Fibroblast of lung (primary cell): Measurements from ENCODE around the gene GHDC. TPM values are rescaled to one million over a fixed set of nuclear protein-coding genes. Genes with fewer than 3 reads are reported as not detected.

Source experiments
- DNase-seq, 2 donors: peaks; one replicate each; pipeline versions ENCODE4 v3.0.0 to v3.0.0-alpha.2; 2010; ENCODE audit warnings: low read depth in 2 of 2
- H2AFZ ChIP-seq: 2 replicates; pipeline ENCODE4 v1.5.1; 2012; ENCODE audit warnings: low read length, control low read depth, inconsistent platforms
- H3K27ac ChIP-seq: 2 replicates; pipeline ENCODE4 v1.5.1; 2011; ENCODE audit warnings: low read length, control low read depth; ENCODE audit not compliant: insufficient read depth
- H3K27me3 ChIP-seq: 2 replicates; pipeline ENCODE4 v1.5.1; 2011; ENCODE audit warnings: mild to moderate bottlenecking, low read length; ENCODE audit not compliant: control insufficient read depth, insufficient read depth
- H3K36me3 ChIP-seq: 2 replicates; pipeline ENCODE4 v1.5.1; 2011; ENCODE audit warnings: low read length; ENCODE audit not compliant: control insufficient read depth, insufficient read depth
- H3K4me1 ChIP-seq: 2 replicates; pipeline ENCODE4 v1.5.1; 2011; ENCODE audit warnings: low read length; ENCODE audit not compliant: control insufficient read depth, insufficient read depth; ENCODE audit errors: extremely low read depth
- H3K4me2 ChIP-seq: 2 replicates; pipeline ENCODE4 v1.5.1; 2011; ENCODE audit warnings: low read length, control low read depth; ENCODE audit not compliant: insufficient read depth; ENCODE audit errors: extremely low read depth
- H3K4me3 ChIP-seq, 4 experiments: fragments of 200-600 bp in 1 of 4; sonication (generic) in 1 of 4; replicated peaks in 1 of 4; 2 replicates each; pipeline ENCODE4 v1.5.1; 2011 to 2016; ENCODE audit warnings: low read length in 4 of 4, low read depth in 3 of 4, mild to moderate bottlenecking in 3 of 4, control low read depth in 2 of 4, inconsistent platforms in 1 of 4, mixed read lengths in 1 of 4; ENCODE audit not compliant: insufficient read depth in 1 of 4; ENCODE audit errors: control extremely low read depth in 1 of 4
- H3K79me2 ChIP-seq: 2 replicates; pipeline ENCODE4 v1.5.1; 2012; ENCODE audit warnings: mild to moderate bottlenecking, low read length, inconsistent platforms; ENCODE audit not compliant: control insufficient read depth, insufficient read depth
- H3K9ac ChIP-seq: 2 replicates; pipeline ENCODE4 v1.5.1; 2011; ENCODE audit warnings: mild to moderate bottlenecking, low read length, control low read depth; ENCODE audit not compliant: insufficient read depth
- H3K9me3 ChIP-seq: 2 replicates; pipeline ENCODE4 v1.5.1; 2012; ENCODE audit warnings: low read depth, low read length; ENCODE audit not compliant: control insufficient read depth, insufficient read depth
- H4K20me1 ChIP-seq: 2 replicates; pipeline ENCODE4 v1.5.1; 2011; ENCODE audit warnings: low read length; ENCODE audit not compliant: control insufficient read depth, insufficient read depth; ENCODE audit errors: extremely low read depth
- EZH2 ChIP-seq: IDR thresholded peaks from 2 replicates; pipeline ENCODE4 v1.5.1; 2012; ENCODE audit warnings: low read length, control low read depth, mild to moderate bottlenecking; ENCODE audit errors: missing control alignments
- polyA plus RNA-seq, 2 donors: library from polyadenylated mRNA; depleted of rRNA in 1 of 2; stranded (reverse) in 1 of 2; unstranded in 1 of 2; fragments of >200 nt; gene quantifications; 2 replicates each; pipeline ENCODE4 v1.2.1, GENCODE V29; 2011 to 2012; ENCODE audit warnings: missing spikeins in 1 of 2
- total RNA-seq: library from RNA; depleted of rRNA; stranded (reverse); fragments of >200 nt; gene quantifications from 2 replicates; pipeline ENCODE4 v1.2.1, GENCODE V29; 2014
- TF ChIP-seq, protein P1 (sequence below), 2 donors: IDR thresholded peaks in 1 of 2; conservative IDR thresholded peaks in 1 of 2; 1 replicate in 1 of 2; 2 replicates in 1 of 2; pipeline ENCODE4 v1.5.1; 2011 to 2012; ENCODE audit warnings: low read length in 2 of 2, control low read depth in 1 of 2, inconsistent platforms in 1 of 2, low read depth in 1 of 2, mild to moderate bottlenecking in 1 of 2

Gene GHDC
- total and polyA plus RNA-seq, 2 donors (not counting 1 experiment from before 2014, with no cell fraction given) = 6.7 to 26.6 TPM

DNA sequence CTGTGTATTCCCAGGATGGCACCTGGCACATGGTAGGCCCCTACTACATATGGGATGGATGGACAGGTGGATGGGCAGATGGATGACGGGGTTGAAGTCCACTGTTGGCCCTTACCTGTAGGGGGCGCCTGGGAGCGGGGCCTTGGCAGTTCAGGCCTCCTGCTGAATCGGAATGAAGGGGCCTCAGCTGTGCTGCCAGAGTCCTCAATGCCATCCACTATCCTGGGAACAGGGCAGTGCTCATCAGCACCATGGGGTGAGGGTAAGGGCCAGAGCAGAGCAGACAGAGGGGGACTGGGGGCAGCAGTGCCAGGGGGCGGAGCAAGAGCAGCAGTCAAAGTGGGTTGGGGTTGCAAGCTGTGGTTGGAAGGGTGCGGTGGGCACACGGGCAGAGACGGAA lies 31.2 kb downstream of the GHDC start:
- Histone ChIP-seq H4K20me1 (no peaks in the 10 kb centered on the region), H3K9me3 (no peaks in the 10 kb centered on the region), H3K27me3 (no peaks in the 10 kb centered on the region), H2AFZ (no peak overlapping the region), H3K4me1 (no peaks in the 10 kb centered on the region), H3K4me2 (no peak overlapping the region), H3K4me3 (no peak overlapping the region), H3K27ac (no peak overlapping the region), H3K9ac (no peak overlapping the region), H3K79me2 (no peaks in the 10 kb centered on the region), H3K36me3 (no peaks in the 10 kb centered on the region)
- no peak for DNase-seq
- TF ChIP-seq, protein P1, sequence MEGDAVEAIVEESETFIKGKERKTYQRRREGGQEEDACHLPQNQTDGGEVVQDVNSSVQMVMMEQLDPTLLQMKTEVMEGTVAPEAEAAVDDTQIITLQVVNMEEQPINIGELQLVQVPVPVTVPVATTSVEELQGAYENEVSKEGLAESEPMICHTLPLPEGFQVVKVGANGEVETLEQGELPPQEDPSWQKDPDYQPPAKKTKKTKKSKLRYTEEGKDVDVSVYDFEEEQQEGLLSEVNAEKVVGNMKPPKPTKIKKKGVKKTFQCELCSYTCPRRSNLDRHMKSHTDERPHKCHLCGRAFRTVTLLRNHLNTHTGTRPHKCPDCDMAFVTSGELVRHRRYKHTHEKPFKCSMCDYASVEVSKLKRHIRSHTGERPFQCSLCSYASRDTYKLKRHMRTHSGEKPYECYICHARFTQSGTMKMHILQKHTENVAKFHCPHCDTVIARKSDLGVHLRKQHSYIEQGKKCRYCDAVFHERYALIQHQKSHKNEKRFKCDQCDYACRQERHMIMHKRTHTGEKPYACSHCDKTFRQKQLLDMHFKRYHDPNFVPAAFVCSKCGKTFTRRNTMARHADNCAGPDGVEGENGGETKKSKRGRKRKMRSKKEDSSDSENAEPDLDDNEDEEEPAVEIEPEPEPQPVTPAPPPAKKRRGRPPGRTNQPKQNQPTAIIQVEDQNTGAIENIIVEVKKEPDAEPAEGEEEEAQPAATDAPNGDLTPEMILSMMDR (conservative IDR thresholded peaks at IDR 0.05 in 1 of 2, IDR thresholded peaks at IDR 0.05 in 1 of 2; ENCODE audit: low read depth in 1 of 2, low read length in 2 of 2) = peak; percentile 19 to 24
- TF ChIP-seq EZH2 = no peak

DNA sequence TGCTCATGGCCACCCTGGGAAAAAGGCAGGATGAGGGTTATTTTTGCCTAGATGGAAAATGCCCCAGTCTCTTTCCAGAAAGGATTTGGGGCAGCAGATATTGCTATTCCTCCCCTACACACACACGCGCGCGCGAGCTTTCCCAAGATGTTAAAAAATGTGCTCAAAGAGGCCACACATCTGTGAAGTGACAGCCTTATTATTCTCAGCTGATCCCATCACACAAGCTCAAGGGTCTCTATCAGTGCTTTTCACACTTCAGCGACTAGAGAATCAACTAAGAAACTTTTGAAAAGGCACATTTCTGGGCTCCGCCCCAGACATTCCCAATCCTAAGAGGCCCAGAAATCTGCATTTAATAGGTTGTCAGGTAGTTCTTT lies 33.8 kb downstream of the GHDC start:
- no peak overlapping the region for H2AFZ ChIP-seq
- DNase-seq = no peak
- H3K79me2 ChIP-seq = no peaks in the 10 kb centered on the region
- H3K4me1 ChIP-seq = no peaks in the 10 kb centered on the region
- H3K27ac ChIP-seq = no peak overlapping the region
- TF ChIP-seq, protein P1 (conservative IDR thresholded peaks at IDR 0.05 in 1 of 2, IDR thresholded peaks at IDR 0.05 in 1 of 2; ENCODE audit: low read depth in 1 of 2, low read length in 2 of 2) = no peak
- TF ChIP-seq EZH2 = no peak
- no peak overlapping the region for H3K9ac ChIP-seq
- no peaks in the 10 kb centered on the region for H4K20me1 ChIP-seq
- H3K4me2 ChIP-seq = no peak overlapping the region
- no peaks in the 10 kb centered on the region for H3K9me3 ChIP-seq
- no peaks in the 10 kb centered on the region for H3K27me3 ChIP-seq
- no peak overlapping the region for H3K4me3 ChIP-seq
- H3K36me3 ChIP-seq = no peaks in the 10 kb centered on the region

DNA sequence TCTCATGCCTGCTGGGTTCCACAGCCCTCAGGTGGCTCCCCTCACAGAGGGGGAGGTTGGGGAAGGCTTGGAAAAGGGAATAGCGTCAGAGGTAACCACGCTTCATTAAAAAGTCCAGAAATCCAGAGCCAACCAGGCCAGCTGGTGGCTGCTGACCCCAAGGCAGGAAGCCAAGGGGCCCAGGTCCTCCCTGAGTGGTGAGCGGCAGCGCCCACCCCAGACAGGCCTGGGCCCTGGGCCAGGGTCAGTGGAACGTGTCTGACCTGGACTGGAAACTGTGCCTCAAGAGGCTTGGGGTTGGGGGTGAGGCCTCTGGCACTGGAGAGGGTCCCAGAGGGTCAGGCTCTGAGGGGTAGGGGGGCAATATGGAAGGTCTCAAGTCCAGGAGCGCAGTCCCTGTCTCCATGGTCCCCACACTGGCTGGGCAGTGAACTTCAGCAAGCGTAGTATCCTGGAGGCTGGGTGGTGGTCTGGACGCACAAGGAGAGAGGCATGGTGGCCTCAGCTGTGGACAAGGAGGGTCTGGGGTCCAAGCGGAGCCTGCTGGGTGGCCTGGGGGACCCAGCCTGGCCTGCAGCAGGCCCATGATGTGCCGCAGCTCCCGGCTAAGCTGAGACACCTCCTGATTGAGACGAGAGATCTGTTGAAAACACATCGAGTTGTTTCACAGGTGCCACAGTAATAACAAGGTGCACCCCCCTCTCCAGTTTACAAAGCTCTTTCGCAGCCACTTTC lies 34.3 kb downstream of the GHDC start:
- no peaks in the 10 kb centered on the region for H3K9me3 ChIP-seq
- no peak overlapping the region for H3K27ac ChIP-seq
- no peak overlapping the region for H2AFZ ChIP-seq
- no peaks in the 10 kb centered on the region for H3K79me2 ChIP-seq
- no peak overlapping the region for H3K4me2 ChIP-seq
- no peaks in the 10 kb centered on the region for H3K4me1 ChIP-seq
- H4K20me1 ChIP-seq = no peaks in the 10 kb centered on the region
- H3K9ac ChIP-seq = no peak overlapping the region
- no peaks in the 10 kb centered on the region for H3K36me3 ChIP-seq
- TF ChIP-seq, protein P1 (conservative IDR thresholded peaks at IDR 0.05 in 1 of 2, IDR thresholded peaks at IDR 0.05 in 1 of 2; ENCODE audit: low read depth in 1 of 2, low read length in 2 of 2) = no peak
- TF ChIP-seq EZH2 = no peak
- no peak overlapping the region for H3K4me3 ChIP-seq
- DNase-seq = no peak
- H3K27me3 ChIP-seq = no peaks in the 10 kb centered on the region
